ENCODE data around the gene FAF1.

Gene FAF1

GRCh38 chr1:50497007-50497406, 463.1 kb downstream of the FAF1 start:
- DNase-seq (ENCODE audit: low read depth) = no peak
- TF ChIP-seq, protein P1, sequence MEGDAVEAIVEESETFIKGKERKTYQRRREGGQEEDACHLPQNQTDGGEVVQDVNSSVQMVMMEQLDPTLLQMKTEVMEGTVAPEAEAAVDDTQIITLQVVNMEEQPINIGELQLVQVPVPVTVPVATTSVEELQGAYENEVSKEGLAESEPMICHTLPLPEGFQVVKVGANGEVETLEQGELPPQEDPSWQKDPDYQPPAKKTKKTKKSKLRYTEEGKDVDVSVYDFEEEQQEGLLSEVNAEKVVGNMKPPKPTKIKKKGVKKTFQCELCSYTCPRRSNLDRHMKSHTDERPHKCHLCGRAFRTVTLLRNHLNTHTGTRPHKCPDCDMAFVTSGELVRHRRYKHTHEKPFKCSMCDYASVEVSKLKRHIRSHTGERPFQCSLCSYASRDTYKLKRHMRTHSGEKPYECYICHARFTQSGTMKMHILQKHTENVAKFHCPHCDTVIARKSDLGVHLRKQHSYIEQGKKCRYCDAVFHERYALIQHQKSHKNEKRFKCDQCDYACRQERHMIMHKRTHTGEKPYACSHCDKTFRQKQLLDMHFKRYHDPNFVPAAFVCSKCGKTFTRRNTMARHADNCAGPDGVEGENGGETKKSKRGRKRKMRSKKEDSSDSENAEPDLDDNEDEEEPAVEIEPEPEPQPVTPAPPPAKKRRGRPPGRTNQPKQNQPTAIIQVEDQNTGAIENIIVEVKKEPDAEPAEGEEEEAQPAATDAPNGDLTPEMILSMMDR (conservative IDR thresholded peaks at IDR 0.05; ENCODE audit: low read depth, low read length) = no peak
- no peak overlapping the region for H3K4me3 ChIP-seq (ENCODE audit: low read depth, low read length)

DNA sequence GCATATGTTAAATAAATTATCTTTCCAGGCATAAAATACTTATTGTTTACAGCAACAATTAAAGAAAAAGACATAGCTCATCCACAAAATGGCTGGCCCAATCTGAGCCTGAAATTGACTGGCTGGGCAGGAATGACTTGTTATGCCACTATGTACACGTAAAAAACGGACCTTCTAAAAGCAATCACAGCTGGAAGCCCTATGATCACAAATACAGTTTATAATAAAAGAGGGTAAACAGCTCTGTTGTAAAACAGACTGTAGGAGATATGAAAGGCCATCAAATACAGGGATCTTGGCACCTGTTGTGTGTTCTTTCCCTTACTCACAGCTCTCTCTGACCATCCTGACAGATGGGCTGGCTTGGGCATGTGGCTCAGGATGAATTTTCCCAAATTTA, 466.4 kb downstream of the FAF1 start:
- TF ChIP-seq, protein P1 (conservative IDR thresholded peaks at IDR 0.05; ENCODE audit: low read depth, low read length) = no peak
- H3K4me3 ChIP-seq (ENCODE audit: low read depth, low read length) = no peak overlapping the region
- no peak for DNase-seq (ENCODE audit: low read depth)

GRCh38 chr1:50492142-50492541, 467.9 kb downstream of the FAF1 start:
- TF ChIP-seq, protein P1 (conservative IDR thresholded peaks at IDR 0.05; ENCODE audit: low read depth, low read length) = no peak
- DNase-seq (ENCODE audit: low read depth) = no peak
- no peak overlapping the region for H3K4me3 ChIP-seq (ENCODE audit: low read depth, low read length)

- DNase-seq (ENCODE audit: low read depth) = no peak
- H3K4me3 ChIP-seq (ENCODE audit: low read depth, low read length) = no peak overlapping the region
Observed at GRCh38 chr1:50491142-50491541, 468.9 kb downstream of the FAF1 start.

GRCh38 chr1:50490640-50491039, 469.4 kb downstream of the FAF1 start:
- no peak for DNase-seq (ENCODE audit: low read depth)
- TF ChIP-seq, protein P1 (conservative IDR thresholded peaks at IDR 0.05; ENCODE audit: low read depth, low read length) = no peak
- no peak overlapping the region for H3K4me3 ChIP-seq (ENCODE audit: low read depth, low read length)

More at GRCh38 chr1:50491142-50491541, 468.9 kb downstream of the FAF1 start:
- TF ChIP-seq, protein P1 (conservative IDR thresholded peaks at IDR 0.05; ENCODE audit: low read depth, low read length) = no peak

DNA sequence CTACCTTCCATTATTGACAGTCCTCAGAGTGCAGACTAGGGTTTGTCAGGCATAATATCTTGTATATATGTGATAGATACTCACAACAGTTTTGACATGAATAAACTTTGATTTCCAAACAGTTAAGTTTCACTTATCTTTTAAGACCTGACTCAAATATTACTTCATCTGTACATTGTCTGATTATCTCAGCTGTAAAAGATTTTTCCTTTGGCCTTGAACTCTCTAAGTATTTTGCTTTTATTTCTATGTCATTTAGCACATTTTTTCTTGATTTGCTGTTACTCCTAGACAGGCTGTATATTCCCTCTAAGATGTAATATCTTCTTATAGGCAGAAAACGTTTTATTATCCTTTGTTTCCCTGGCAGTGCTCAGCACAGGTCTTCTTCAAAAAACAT, 471.2 kb downstream of the FAF1 start:
- TF ChIP-seq, protein P1 (conservative IDR thresholded peaks at IDR 0.05; ENCODE audit: low read depth, low read length) = no peak
- peak; percentile 7 for DNase-seq (ENCODE audit: low read depth)
- H3K4me3 ChIP-seq (ENCODE audit: low read depth, low read length) = no peak overlapping the region

- no peak for DNase-seq (ENCODE audit: low read depth)
- TF ChIP-seq, protein P1 (conservative IDR thresholded peaks at IDR 0.05; ENCODE audit: low read depth, low read length) = no peak
- H3K4me3 ChIP-seq (ENCODE audit: low read depth, low read length) = no peak overlapping the region
Observed at GRCh38 chr1:50488356-50488755, 471.7 kb downstream of the FAF1 start.
